ENCODE measurements around the gene SKOR2. TPM values are rescaled to one million over a fixed set of nuclear protein-coding genes. Genes with fewer than 3 reads are reported as not detected.
"Not testable (repeated sequence)": the region's sequence is repeated elsewhere in the genome, so short reads cannot be mapped to it uniquely, and the experiment has no call there.

The SKOR2 gene
- total RNA-seq, 4 donors from 2014 or later: not detected

DNA sequence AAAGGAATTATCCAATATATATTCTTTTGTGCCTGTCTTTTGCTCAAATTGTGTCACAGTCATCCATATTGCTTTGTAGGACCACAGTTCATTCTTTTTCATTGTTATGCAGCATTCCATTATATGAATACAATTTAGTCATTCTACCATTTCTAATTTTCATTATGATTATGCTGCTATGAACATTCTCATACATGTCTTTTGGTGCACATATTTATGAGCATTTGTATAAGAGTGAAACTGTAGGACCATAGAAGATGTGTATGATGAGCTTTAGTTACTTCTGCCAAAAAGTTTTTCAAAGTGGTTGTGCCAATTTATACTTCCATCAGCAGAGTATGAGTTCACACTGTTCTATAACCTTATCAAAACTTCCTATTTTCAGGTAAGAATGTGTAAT is 83.0 kb downstream of the SKOR2 start:
- Histone ChIP-seq H3K36me3 (no peaks in the 10 kb centered on the region), H3K27me3 (no peaks in the 10 kb centered on the region), H3K9me3 (no peaks in the 10 kb centered on the region), H3K4me3 (no peak overlapping the region), H3K27ac (no peak overlapping the region), H3K4me1 (no peaks in the 10 kb centered on the region)
- DNase-seq: no peak
- no peak for TF ChIP-seq POLR2A (IDR thresholded peaks at IDR 0.05)
- TF ChIP-seq, protein P1, sequence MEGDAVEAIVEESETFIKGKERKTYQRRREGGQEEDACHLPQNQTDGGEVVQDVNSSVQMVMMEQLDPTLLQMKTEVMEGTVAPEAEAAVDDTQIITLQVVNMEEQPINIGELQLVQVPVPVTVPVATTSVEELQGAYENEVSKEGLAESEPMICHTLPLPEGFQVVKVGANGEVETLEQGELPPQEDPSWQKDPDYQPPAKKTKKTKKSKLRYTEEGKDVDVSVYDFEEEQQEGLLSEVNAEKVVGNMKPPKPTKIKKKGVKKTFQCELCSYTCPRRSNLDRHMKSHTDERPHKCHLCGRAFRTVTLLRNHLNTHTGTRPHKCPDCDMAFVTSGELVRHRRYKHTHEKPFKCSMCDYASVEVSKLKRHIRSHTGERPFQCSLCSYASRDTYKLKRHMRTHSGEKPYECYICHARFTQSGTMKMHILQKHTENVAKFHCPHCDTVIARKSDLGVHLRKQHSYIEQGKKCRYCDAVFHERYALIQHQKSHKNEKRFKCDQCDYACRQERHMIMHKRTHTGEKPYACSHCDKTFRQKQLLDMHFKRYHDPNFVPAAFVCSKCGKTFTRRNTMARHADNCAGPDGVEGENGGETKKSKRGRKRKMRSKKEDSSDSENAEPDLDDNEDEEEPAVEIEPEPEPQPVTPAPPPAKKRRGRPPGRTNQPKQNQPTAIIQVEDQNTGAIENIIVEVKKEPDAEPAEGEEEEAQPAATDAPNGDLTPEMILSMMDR (IDR thresholded peaks at IDR 0.05): no peak

DNA sequence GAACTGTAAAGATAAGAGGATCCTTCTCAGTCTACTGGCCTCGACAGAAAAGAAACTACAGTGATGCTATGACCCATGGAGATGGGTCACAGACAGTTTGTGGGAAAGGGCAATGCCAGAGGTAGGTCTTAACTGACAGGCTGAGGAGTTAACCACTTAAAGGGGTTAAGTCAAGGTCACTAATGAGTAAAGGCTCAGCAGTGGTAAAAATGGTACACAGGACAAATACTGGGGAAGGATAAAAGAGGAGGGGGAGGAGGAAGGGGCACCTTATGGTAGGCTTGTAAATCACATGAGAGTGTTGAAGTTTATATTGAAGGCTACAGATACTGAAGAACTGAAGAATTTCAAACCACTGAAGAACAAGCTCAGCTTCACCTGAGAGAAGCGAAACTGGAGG is 85.2 kb downstream of the SKOR2 start:
- H3K36me3 ChIP-seq: no peaks in the 10 kb centered on the region
- H3K27ac ChIP-seq: no peak overlapping the region
- no peaks in the 10 kb centered on the region for H3K9me3 ChIP-seq
- H3K4me1 ChIP-seq: no peaks in the 10 kb centered on the region
- no peak overlapping the region for H3K4me3 ChIP-seq
- no peaks in the 10 kb centered on the region for H3K27me3 ChIP-seq
- DNase-seq: no peak
- TF ChIP-seq, protein P1 (IDR thresholded peaks at IDR 0.05): no peak
- TF ChIP-seq POLR2A (IDR thresholded peaks at IDR 0.05): no peak

DNA sequence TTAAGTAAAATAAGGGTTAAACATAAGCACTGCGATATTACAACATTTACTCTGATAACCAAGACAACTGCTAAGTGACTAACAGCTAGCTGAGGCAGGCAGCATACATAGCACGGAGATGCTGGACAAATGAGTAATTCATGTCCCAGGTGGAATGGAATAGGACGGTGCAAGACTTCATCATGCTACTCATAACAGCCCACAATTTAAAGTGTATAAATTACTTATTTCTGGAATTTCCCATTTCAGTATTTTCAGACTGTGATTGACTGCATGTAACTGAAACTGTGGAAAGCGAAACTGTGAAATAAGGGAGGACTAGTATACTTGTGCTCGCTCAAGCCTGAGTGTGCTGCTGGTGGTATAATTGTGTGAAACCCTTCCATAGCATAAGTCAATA is 88.2 kb downstream of the SKOR2 start:
- no peaks in the 10 kb centered on the region for H3K4me1 ChIP-seq
- H3K27ac ChIP-seq: no peak overlapping the region
- DNase-seq: no peak
- H3K4me3 ChIP-seq: no peak overlapping the region
- no peaks in the 10 kb centered on the region for H3K27me3 ChIP-seq
- TF ChIP-seq, protein P1 (IDR thresholded peaks at IDR 0.05): no peak
- TF ChIP-seq POLR2A (IDR thresholded peaks at IDR 0.05): no peak
- no peaks in the 10 kb centered on the region for H3K36me3 ChIP-seq
- H3K9me3 ChIP-seq: no peaks in the 10 kb centered on the region

GRCh38 chr18:47160256-47160655 is 91.2 kb downstream of the SKOR2 start:
- no peaks in the 10 kb centered on the region for H3K9me3 ChIP-seq
- no peak overlapping the region for H3K27ac ChIP-seq
- H3K27me3 ChIP-seq: no peaks in the 10 kb centered on the region
- H3K4me1 ChIP-seq: no peaks in the 10 kb centered on the region
- DNase-seq: no peak
- no peaks in the 10 kb centered on the region for H3K36me3 ChIP-seq
- TF ChIP-seq, protein P1 (IDR thresholded peaks at IDR 0.05): no peak
- TF ChIP-seq POLR2A (IDR thresholded peaks at IDR 0.05): no peak
- no peak overlapping the region for H3K4me3 ChIP-seq

GRCh38 chr18:47158404-47158803 is 93.1 kb downstream of the SKOR2 start:
- not testable (repeated sequence) for H3K36me3 ChIP-seq, H3K27me3 ChIP-seq, H3K4me1 ChIP-seq, H3K4me3 ChIP-seq, H3K27ac ChIP-seq, H3K9me3 ChIP-seq, DNase-seq

Small RNAs within 50 kb of the gene (small RNA-seq; reads per million reads assigned to genes)
- 0 reads per million in 2 donors for gene RNU6-1131P

Other genes starting within 250 kb of the SKOR2 start
- not detected for gene ELOA2, start 216.0 kb downstream of the SKOR2 start, total RNA-seq
- 10 to 100 TPM; 16.5 to 34.4 (median 27.6) TPM for gene HDHD2, start 101.2 kb downstream of the SKOR2 start, total RNA-seq
- 10 to 100 TPM in 1 of 4 donors, 1 to 10 TPM in 3; 8.1 to 11.1 (median 8.8) TPM for gene IER3IP1, start 75.3 kb downstream of the SKOR2 start, total RNA-seq

Data from Peyer's patch (tissue), 4 donors.